Neutrophil (primary cell): Measurements from ENCODE around the gene PRDM10.

Experiments
- H3K27ac ChIP-seq: fragments of 200-600 bp; sonication (generic); 2 replicates; pipeline ENCODE4 v1.5.1; 2016; ENCODE audit warnings: mild to moderate bottlenecking, moderate library complexity
- H3K27me3 ChIP-seq: fragments of 200-600 bp; sonication (generic); 2 replicates; pipeline ENCODE4 v1.6.0; 2016; ENCODE audit warnings: mild to moderate bottlenecking
- H3K36me3 ChIP-seq: fragments of 200-600 bp; sonication (generic); 2 replicates; pipeline ENCODE4 v1.5.1; 2017
- H3K4me1 ChIP-seq, 2 experiments: fragments of 200-600 bp in 1 of 2; sonication (generic) in 1 of 2; 1 replicate in 1 of 2; 2 replicates in 1 of 2; pipeline versions ENCODE4 v1.5.1 to v1.6.1; 2013 to 2016; ENCODE audit warnings: low read depth in 1 of 2, low read length in 1 of 2, mild to moderate bottlenecking in 1 of 2, moderate library complexity in 1 of 2; ENCODE audit not compliant: control insufficient read depth in 1 of 2, insufficient read depth in 1 of 2
- H3K4me3 ChIP-seq, 2 experiments: fragments of 200-600 bp in 1 of 2; sonication (generic) in 1 of 2; 1 replicate in 1 of 2; 2 replicates in 1 of 2; pipeline ENCODE4 v1.5.1; 2013 to 2016; ENCODE audit warnings: low read depth in 1 of 2, low read length in 1 of 2, mild to moderate bottlenecking in 1 of 2, moderate library complexity in 1 of 2
- H3K9me3 ChIP-seq: fragments of 200-600 bp; sonication (generic); 2 replicates; pipeline ENCODE4 v1.5.1; 2016
- CTCF ChIP-seq: fragments of 200-600 bp; sonication (generic); IDR thresholded peaks from 2 replicates; pipeline ENCODE4 v1.5.1; 2016; ENCODE audit warnings: antibody characterized with exemption

Gene PRDM10

GRCh38 chr11:129918361-129918760, 84.3 kb downstream of the PRDM10 start:
- TF ChIP-seq CTCF, result no peak
- H3K27ac ChIP-seq, result no peak overlapping the region
- H3K9me3 ChIP-seq, result no peaks in the 10 kb centered on the region
- peaks cover 0 to 4% of the 10 kb centered on the region in 2 experiments for H3K4me1 ChIP-seq
- H3K27me3 ChIP-seq, result no peaks in the 10 kb centered on the region
- peaks cover 58% of the 10 kb centered on the region for H3K36me3 ChIP-seq
- H3K4me3 ChIP-seq, result no peak overlapping the region

- Histone ChIP-seq H3K27ac (no peak overlapping the region), H3K4me1 (no peaks in the 10 kb centered on the region), H3K9me3 (no peaks in the 10 kb centered on the region), H3K4me3 (no peak overlapping the region), H3K27me3 (no peaks in the 10 kb centered on the region), H3K36me3 (peaks cover 56% of the 10 kb centered on the region)
- no peak for TF ChIP-seq CTCF
These were observed 85.4 kb downstream of the PRDM10 start for GRCh38 chr11:129917231-129917630.

- H3K27ac ChIP-seq, result no peak overlapping the region
- no peaks in the 10 kb centered on the region for H3K27me3 ChIP-seq
- H3K9me3 ChIP-seq, result no peaks in the 10 kb centered on the region
- no peak overlapping the region for H3K4me3 ChIP-seq
- peaks cover 86% of the 10 kb centered on the region for H3K36me3 ChIP-seq
- TF ChIP-seq CTCF, result no peak
- H3K4me1 ChIP-seq, result no peaks in the 10 kb centered on the region
These were observed 91.3 kb downstream of the PRDM10 start for GRCh38 chr11:129911298-129911697.

GRCh38 chr11:129910360-129910759, 92.3 kb downstream of the PRDM10 start:
- Histone ChIP-seq H3K27me3 (no peaks in the 10 kb centered on the region), H3K4me3 (no peak overlapping the region), H3K4me1 (no peaks in the 10 kb centered on the region), H3K27ac (no peak overlapping the region), H3K36me3 (peaks cover 86% of the 10 kb centered on the region), H3K9me3 (no peaks in the 10 kb centered on the region)
- no peak for TF ChIP-seq CTCF

- peaks cover 80% of the 10 kb centered on the region for H3K36me3 ChIP-seq
These were observed 97.2 kb downstream of the PRDM10 start for GRCh38 chr11:129905402-129905801.

More at GRCh38 chr11:129905402-129905801, 97.2 kb downstream of the PRDM10 start:
- Histone ChIP-seq H3K27ac (no peak overlapping the region), H3K4me3 (no peak overlapping the region), H3K27me3 (no peaks in the 10 kb centered on the region), H3K4me1 (no peaks in the 10 kb centered on the region), H3K9me3 (no peaks in the 10 kb centered on the region)
- no peak for TF ChIP-seq CTCF
